Measurements from ENCODE around the gene CDC42SE2.

GRCh38 chr5:131377346-131377745, 113.5 kb downstream of the CDC42SE2 start:
- TF ChIP-seq, protein P1, sequence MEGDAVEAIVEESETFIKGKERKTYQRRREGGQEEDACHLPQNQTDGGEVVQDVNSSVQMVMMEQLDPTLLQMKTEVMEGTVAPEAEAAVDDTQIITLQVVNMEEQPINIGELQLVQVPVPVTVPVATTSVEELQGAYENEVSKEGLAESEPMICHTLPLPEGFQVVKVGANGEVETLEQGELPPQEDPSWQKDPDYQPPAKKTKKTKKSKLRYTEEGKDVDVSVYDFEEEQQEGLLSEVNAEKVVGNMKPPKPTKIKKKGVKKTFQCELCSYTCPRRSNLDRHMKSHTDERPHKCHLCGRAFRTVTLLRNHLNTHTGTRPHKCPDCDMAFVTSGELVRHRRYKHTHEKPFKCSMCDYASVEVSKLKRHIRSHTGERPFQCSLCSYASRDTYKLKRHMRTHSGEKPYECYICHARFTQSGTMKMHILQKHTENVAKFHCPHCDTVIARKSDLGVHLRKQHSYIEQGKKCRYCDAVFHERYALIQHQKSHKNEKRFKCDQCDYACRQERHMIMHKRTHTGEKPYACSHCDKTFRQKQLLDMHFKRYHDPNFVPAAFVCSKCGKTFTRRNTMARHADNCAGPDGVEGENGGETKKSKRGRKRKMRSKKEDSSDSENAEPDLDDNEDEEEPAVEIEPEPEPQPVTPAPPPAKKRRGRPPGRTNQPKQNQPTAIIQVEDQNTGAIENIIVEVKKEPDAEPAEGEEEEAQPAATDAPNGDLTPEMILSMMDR (conservative IDR thresholded peaks at IDR 0.05; ENCODE audit: low read length), result no peak
- TF ChIP-seq EZH2phosphoT487 (IDR thresholded peaks at IDR 0.05; ENCODE audit: borderline replicate concordance), result no peak

All from Loucy (cell line).